HepG2 (cell line): ENCODE data around the gene TMEM132D.

Experiments
- CHCHD3 ChIP-seq: sonication (generic); formaldehyde crosslinking; IDR thresholded peaks from 2 replicates; pipeline ENCODE4 v1.8.0; 2022; ENCODE audit warnings: mild to moderate bottlenecking, missing genetic modification reagents, moderate library complexity
- TRIM24 ChIP-seq: sonication (generic); formaldehyde crosslinking; IDR thresholded peaks from 2 replicates; pipeline ENCODE4 v1.8.0; 2022; ENCODE audit warnings: mild to moderate bottlenecking, missing genetic modification reagents
- TF ChIP-seq, protein P1 (sequence below): sonication (generic); formaldehyde crosslinking; IDR thresholded peaks from 2 replicates; pipeline ENCODE4 v1.5.0; 2020; ENCODE audit warnings: mild to moderate bottlenecking, missing genetic modification reagents, moderate library complexity
- TF ChIP-seq, protein P2 (sequence below): sonication (generic); formaldehyde crosslinking; IDR thresholded peaks from 2 replicates; pipeline ENCODE4 v1.8.0; 2022; ENCODE audit warnings: mild to moderate bottlenecking, missing genetic modification reagents; ENCODE audit not compliant: insufficient replicate concordance

DNA sequence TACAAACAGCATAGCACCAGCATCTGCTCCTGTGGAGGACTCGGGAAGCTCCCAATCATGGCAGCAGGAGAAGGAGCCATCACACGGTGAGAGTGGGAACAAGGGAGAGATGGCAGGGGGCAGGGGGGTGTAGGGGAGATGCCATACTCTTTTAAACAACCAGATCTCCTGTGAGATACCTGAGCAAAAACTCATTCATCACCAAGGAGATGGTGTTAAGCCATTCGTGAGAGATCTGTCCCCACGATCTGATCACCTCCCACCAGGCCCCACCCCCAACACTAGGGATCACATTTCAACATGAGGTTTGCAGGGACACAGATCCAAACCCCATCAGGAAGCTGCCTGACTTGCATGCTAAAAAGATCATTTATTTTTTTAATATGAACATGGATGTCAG, 499.3 kb downstream of the TMEM132D start:
- TF ChIP-seq TRIM24 (no peak), CHCHD3 (no peak)
- TF ChIP-seq, protein P1, sequence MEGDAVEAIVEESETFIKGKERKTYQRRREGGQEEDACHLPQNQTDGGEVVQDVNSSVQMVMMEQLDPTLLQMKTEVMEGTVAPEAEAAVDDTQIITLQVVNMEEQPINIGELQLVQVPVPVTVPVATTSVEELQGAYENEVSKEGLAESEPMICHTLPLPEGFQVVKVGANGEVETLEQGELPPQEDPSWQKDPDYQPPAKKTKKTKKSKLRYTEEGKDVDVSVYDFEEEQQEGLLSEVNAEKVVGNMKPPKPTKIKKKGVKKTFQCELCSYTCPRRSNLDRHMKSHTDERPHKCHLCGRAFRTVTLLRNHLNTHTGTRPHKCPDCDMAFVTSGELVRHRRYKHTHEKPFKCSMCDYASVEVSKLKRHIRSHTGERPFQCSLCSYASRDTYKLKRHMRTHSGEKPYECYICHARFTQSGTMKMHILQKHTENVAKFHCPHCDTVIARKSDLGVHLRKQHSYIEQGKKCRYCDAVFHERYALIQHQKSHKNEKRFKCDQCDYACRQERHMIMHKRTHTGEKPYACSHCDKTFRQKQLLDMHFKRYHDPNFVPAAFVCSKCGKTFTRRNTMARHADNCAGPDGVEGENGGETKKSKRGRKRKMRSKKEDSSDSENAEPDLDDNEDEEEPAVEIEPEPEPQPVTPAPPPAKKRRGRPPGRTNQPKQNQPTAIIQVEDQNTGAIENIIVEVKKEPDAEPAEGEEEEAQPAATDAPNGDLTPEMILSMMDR (CRISPR knock-in tag): no peak
- TF ChIP-seq, protein P2, sequence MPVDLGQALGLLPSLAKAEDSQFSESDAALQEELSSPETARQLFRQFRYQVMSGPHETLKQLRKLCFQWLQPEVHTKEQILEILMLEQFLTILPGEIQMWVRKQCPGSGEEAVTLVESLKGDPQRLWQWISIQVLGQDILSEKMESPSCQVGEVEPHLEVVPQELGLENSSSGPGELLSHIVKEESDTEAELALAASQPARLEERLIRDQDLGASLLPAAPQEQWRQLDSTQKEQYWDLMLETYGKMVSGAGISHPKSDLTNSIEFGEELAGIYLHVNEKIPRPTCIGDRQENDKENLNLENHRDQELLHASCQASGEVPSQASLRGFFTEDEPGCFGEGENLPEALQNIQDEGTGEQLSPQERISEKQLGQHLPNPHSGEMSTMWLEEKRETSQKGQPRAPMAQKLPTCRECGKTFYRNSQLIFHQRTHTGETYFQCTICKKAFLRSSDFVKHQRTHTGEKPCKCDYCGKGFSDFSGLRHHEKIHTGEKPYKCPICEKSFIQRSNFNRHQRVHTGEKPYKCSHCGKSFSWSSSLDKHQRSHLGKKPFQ (CRISPR knock-in tag): no peak
